H7 (cell line): Measurements from ENCODE around the gene HOXA2. TPM values are rescaled to one million over a fixed set of nuclear protein-coding genes. Genes with fewer than 3 reads are reported as not detected.

ENCODE experiments used
- DNase-seq: peaks from one replicate; pipeline ENCODE4 v3.0.0; 2012
- H3K27me3 ChIP-seq: 2 replicates; pipeline ENCODE4 v1.6.0; 2011; ENCODE audit warnings: mild to moderate bottlenecking, low read length; ENCODE audit not compliant: control insufficient read depth, insufficient read depth
- H3K36me3 ChIP-seq: replicated peaks from 2 replicates; pipeline ENCODE4 v1.5.1; 2011; ENCODE audit warnings: low read length; ENCODE audit not compliant: control insufficient read depth, insufficient read depth
- H3K4me3 ChIP-seq: 2 replicates; pipeline ENCODE4 v1.5.1; 2011; ENCODE audit warnings: low read depth, mild to moderate bottlenecking, control low read depth, low read length, moderate library complexity; ENCODE audit not compliant: insufficient read depth
- total RNA-seq: library from RNA; depleted of rRNA; stranded (reverse); fragments of >200 nt; shearing (Covaris generic); gene quantifications from 2 replicates; pipeline ENCODE4 v1.2.3, GENCODE V29; 2014; rRNA removed

The HOXA2 gene
- total RNA-seq, 1 experiment from 2014 or later: not detected

DNA sequence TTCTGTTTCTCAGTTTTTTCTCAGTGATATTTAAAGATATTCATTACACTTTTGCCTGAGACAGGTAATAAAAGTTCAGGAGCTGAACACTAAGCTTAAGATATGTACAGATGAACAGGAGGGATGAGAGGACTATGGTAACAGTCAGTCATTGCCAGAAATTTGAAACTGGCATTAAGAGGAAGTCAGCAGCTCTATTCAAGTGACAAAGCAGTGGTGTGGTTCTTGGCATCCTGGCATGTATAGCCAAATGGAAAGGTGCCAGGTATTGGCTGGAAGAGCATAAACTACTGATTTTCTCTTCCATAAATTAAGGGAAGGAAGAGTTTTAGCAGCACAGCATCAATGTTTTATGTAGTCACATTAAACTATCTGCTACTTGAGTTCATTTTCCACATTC, 29.4 kb downstream of the HOXA2 start:
- Histone ChIP-seq H3K27me3 (no peaks in the 10 kb centered on the region), H3K4me3 (no peak overlapping the region), H3K36me3 (no peaks in the 10 kb centered on the region)
- DNase-seq: no peak

DNA sequence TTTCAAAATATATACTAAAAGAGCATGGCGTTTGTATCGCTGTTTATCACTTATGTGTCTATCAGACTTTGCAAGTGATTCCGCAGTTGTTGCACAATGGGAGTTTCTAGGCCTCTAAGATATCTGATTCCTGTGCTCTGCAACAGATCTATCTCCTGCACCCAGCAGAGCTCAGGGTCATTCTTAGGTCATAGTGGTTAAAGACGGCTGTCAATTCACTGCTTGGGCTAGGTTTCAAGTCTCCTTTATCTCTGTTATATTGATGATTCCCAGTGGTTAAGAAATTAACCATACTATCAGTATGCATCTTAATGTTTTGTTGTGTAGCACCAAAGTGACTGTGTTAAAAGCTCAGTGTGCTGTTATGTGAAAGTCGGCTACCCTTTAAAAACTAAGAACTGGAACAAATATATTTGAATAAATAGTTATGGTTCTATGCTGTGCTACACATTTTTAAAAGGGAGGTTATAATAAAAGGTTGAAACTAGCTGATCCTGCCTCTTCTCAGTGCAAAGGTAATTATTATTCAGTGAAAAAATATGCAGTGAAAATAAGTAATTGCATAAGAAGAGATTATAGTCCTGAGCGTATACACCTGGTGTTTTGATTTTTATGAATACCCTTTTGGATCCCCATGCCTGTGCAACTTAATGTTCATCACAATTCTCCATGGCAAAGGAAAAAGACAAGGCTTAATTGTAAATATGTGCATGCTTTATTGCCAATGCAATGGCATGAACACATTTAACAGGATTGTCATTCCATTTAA, 30.7 kb downstream of the HOXA2 start:
- Histone ChIP-seq H3K27me3 (no peaks in the 10 kb centered on the region), H3K36me3 (no peaks in the 10 kb centered on the region), H3K4me3 (no peak overlapping the region)
- DNase-seq: no peak

DNA sequence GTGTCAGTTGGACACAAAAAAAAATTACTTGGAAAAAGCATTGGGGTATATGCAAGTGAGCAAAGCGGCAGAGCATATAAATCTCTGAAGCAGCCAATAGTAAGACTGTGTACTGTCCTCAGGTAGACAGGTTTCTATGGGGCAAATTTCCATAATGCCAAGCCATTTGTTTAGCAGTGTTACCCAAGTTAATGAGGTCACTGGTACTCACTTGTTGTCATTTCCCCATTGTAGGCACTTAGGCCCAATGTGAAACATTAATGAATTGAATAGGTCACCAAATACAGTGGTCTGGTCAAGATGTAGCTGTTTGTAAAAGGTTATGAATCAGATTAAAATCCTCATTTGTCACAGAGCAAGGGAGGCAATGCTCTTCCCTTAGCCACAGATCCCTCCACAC, 34.2 kb downstream of the HOXA2 start:
- H3K27me3 ChIP-seq: no peaks in the 10 kb centered on the region
- DNase-seq: no peak
- no peaks in the 10 kb centered on the region for H3K36me3 ChIP-seq
- H3K4me3 ChIP-seq: no peak overlapping the region

DNA sequence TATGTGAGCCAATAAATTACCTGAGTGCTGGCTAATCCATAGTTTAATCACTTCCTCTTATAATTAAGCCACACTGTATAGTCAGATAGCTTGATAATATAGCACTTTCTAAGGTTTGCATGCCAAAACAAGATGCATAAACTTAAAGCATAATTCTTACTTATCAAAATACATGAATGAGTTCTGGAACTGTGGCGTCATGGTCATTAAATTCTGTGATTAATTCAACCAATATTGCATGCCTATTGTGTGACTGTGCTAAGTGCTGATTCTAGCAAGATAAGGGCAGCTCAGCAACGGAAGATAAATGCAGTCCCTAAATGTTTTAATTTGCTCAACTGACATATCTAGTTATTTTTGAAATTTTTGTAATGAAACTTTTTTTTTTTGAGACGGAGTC, 36.3 kb downstream of the HOXA2 start:
- no peak overlapping the region for H3K4me3 ChIP-seq
- no peaks in the 10 kb centered on the region for H3K36me3 ChIP-seq
- H3K27me3 ChIP-seq: no peaks in the 10 kb centered on the region
- DNase-seq: no peak

DNA sequence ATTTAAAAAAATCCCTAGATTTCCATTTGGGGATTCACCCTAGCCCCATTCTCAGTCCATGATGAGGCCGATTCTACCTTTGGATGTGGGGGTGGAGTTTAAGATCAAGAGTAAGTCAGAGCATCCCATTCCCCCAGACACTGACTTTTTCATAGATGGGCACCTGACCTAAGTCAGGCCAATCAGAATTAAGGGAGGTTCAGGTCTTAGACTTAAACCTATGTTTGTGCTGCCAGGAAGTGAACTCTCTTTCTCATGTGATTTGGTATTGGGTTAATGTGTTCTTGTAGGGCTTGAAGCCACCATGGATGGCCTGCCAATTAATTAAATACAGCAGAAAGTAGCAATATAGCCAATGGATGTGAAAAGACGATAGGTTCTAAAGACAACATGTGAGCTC, 36.8 kb downstream of the HOXA2 start:
- H3K36me3 ChIP-seq: no peaks in the 10 kb centered on the region
- H3K4me3 ChIP-seq: no peak overlapping the region
- H3K27me3 ChIP-seq: no peaks in the 10 kb centered on the region
- no peak for DNase-seq

DNA sequence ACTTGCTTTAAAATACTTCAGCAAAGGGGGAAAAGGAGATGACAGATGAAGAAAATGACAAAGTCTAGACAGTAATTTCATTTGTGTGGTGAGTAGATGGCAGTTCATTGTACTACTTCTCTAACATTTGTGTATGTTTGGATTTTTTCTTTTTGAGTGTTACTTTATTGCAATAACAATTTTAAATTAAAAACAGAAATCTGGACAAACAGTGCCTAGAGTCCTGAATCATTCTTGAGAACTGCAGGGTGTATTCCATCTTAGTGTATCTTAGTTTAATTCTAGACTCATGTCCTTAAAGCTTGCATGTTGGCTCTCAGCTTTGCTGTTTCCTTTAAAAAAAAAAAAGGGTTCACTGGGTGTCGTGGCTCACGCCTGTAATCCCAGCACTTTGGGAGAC, 37.8 kb downstream of the HOXA2 start:
- no peak overlapping the region for H3K4me3 ChIP-seq
- H3K27me3 ChIP-seq: no peaks in the 10 kb centered on the region
- no peak for DNase-seq

DNA sequence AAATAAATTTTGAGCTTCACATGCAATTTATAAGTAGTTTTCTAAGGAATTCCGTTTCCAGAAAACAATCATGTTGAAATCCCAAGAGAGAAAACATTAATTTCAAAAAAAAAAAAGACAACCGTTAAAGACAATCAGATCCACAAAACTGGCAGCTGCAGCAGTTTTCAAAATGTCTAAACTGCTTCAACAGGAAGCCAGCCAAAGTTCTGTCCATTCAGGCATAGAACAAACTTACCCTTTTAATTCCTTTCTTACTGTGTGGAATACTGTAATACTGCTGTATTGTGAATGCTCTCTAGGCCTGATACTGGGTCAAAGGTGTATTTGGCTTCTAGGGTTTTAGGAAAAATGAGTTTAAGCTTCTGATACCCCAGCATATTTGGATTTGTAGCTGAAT, 38.3 kb downstream of the HOXA2 start:
- Histone ChIP-seq H3K36me3 (no peaks in the 10 kb centered on the region), H3K27me3 (no peaks in the 10 kb centered on the region), H3K4me3 (no peak overlapping the region)
- no peak for DNase-seq

More for the DNA sequence above, 37.8 kb downstream of the HOXA2 start:
- H3K36me3 ChIP-seq: no peaks in the 10 kb centered on the region

DNA sequence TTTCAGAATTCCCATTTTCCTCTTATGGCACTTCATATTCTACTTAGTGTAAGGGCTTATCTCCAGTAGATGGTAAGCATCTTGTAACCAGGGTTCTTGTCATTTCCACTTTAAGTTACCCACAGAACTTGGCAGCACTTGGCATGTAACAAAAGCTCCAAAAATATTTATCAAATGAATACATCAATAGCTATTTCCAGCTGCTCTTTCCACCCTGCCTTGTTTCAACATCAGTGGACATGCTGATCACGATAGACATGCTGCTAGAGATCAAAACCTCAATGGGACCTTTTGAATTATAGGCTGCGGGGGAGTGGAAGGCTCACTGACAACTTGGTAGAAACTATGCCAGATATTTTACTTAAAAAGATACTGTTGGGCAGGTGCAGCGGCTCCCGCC, 39.5 kb downstream of the HOXA2 start:
- no peak for DNase-seq
- Histone ChIP-seq H3K4me3 (no peak overlapping the region), H3K36me3 (no peaks in the 10 kb centered on the region), H3K27me3 (no peaks in the 10 kb centered on the region)

DNA sequence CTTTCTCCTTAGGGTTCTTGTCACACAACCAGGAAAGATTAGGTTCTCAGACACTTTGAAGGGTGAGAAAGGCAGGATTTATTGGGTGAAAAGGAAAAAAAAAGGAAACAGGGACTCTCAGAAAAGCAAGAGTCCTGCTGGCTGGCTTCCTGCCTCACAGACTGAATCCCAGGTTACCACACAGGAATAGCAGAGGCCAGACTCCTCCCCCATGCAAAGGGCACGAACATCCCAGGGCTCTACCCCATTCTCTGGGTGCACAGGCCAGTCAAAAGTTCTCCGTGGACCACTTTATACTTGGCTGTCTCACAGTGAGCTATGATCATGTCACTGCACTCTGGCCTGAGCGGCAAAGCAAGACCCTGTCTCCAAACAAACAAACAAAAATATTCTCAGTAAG, 49.3 kb downstream of the HOXA2 start:
- H3K36me3 ChIP-seq: no peaks in the 10 kb centered on the region
- no peaks in the 10 kb centered on the region for H3K27me3 ChIP-seq
- DNase-seq: peak; percentile 21
- no peak overlapping the region for H3K4me3 ChIP-seq

DNA sequence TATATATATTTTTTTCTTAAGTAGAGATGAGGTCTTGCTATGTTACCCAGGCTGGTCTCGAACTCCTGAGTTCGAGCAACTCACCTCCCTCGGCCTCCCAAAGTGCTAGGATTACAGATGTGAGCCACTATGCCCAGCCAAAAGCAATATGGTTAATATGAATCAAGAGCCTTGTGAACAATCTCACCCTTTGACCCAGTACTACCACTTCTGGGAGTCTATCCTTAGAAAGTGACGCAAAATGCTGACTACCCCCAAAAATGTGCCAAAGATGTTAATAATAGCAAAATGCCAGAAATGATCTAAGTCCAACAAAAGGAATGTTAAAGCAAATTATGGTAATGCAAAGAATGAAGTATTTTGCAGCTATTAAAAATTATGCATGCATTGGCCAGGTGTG, 51.0 kb downstream of the HOXA2 start:
- no peaks in the 10 kb centered on the region for H3K36me3 ChIP-seq
- DNase-seq: no peak
- H3K27me3 ChIP-seq: no peaks in the 10 kb centered on the region
- H3K4me3 ChIP-seq: no peak overlapping the region

Other genes with a start within 250 kb of the HOXA2 start
- gene SKAP2, start 238.1 kb downstream of the HOXA2 start, total RNA-seq: 2.2 and 3.1 TPM in 2 replicates
- 0.10 TPM in 1 of 2 replicates, not detected in the other for gene HOXA1, start 6.7 kb downstream of the HOXA2 start, total RNA-seq
- not detected in 2 replicates for gene HOXA4, start 28.1 kb upstream of the HOXA2 start, total RNA-seq
- gene HOXA5, start 41.0 kb upstream of the HOXA2 start, total RNA-seq: not detected in 2 replicates
- not detected in 2 replicates for gene HOXA6, start 45.1 kb upstream of the HOXA2 start, total RNA-seq
- gene HOXA3, start 49.9 kb upstream of the HOXA2 start, total RNA-seq: not detected in 2 replicates
- not detected in 2 replicates for gene HOXA7, start 54.0 kb upstream of the HOXA2 start, total RNA-seq
- gene HOXA9, start 62.9 kb upstream of the HOXA2 start, total RNA-seq: not detected in 2 replicates
- not detected in 2 replicates for gene HOXA10, start 71.6 kb upstream of the HOXA2 start, total RNA-seq
- gene HOXA11, start 82.5 kb upstream of the HOXA2 start, total RNA-seq: not detected in 2 replicates
- not detected in 2 replicates for gene HOXA13, start 97.4 kb upstream of the HOXA2 start, total RNA-seq
- gene EVX1, start 140.1 kb upstream of the HOXA2 start, total RNA-seq: not detected in 2 replicates